CD4-positive, alpha-beta memory T cell (primary cell): ENCODE measurements around the gene NKD1. TPM values are rescaled to one million over a fixed set of nuclear protein-coding genes. Genes with fewer than 3 reads are reported as not detected.

ENCODE experiments used
- CTCF ChIA-PET: fragments of 350-600 bp; sonication (Branson Sonifier 250); formaldehyde crosslinking; loops from one replicate; lab custom pipeline; 2021; ENCODE audit warnings: inconsistent platforms; ENCODE audit not compliant: partially characterized antibody; lab: Charles Lee
- POLR2A ChIA-PET: fragments of 350-600 bp; sonication (Branson Sonifier 250); formaldehyde crosslinking; loops from one replicate; lab custom pipeline; 2021; ENCODE audit not compliant: partially characterized antibody; lab: Charles Lee
- DNase-seq, 5 donors: peaks; one replicate each; pipeline versions ENCODE4 v3.0.0 to v3.0.0-alpha.2; 2020 to 2022; ENCODE audit warnings: mixed read lengths in 1 of 5
- H3K27ac ChIP-seq: one replicate; pipeline ENCODE4 v1.7.0; 2013; ENCODE audit warnings: low read depth, low read length
- H3K27me3 ChIP-seq: 2 replicates; pipeline ENCODE4 v1.7.0; 2013; ENCODE audit warnings: mild to moderate bottlenecking, low read length, moderate library complexity; ENCODE audit not compliant: insufficient read depth
- H3K36me3 ChIP-seq: 2 replicates; pipeline ENCODE4 v1.7.0; 2013; ENCODE audit warnings: mild to moderate bottlenecking, low read length, moderate library complexity; ENCODE audit not compliant: insufficient read depth
- H3K4me1 ChIP-seq: 2 replicates; pipeline ENCODE4 v1.7.0; 2013; ENCODE audit warnings: mild to moderate bottlenecking, low read length, moderate library complexity; ENCODE audit not compliant: insufficient read depth
- H3K4me3 ChIP-seq, 2 donors: one replicate each; pipeline ENCODE4 v1.7.0; 2013; ENCODE audit warnings: low read length in 2 of 2, mild to moderate bottlenecking in 1 of 2
- H3K9me3 ChIP-seq, 2 donors: one replicate each; pipeline ENCODE4 v1.7.0; 2013; ENCODE audit warnings: low read length in 2 of 2, control low read depth in 1 of 2; ENCODE audit not compliant: control insufficient read depth in 1 of 2
- H3K27ac Mint-ChIP-seq, 7 donors: one replicate each; pipeline ENCODE4 v1.8.0; 2020 to 2021; ENCODE audit warnings: mixed read lengths in 7 of 7, mild to moderate bottlenecking in 6 of 7, inconsistent platforms in 3 of 7, moderate library complexity in 3 of 7
- H3K27me3 Mint-ChIP-seq, 2 donors: one replicate each; pipeline ENCODE4 v1.8.0; 2020 to 2021; ENCODE audit warnings: mixed read lengths in 2 of 2
- H3K36me3 Mint-ChIP-seq, 2 donors: one replicate each; pipeline ENCODE4 v1.8.0; 2020 to 2021; ENCODE audit warnings: mixed read lengths in 2 of 2, inconsistent platforms in 1 of 2, mild to moderate bottlenecking in 1 of 2
- H3K4me1 Mint-ChIP-seq, 4 donors: one replicate each; pipeline ENCODE4 v1.8.0; 2020 to 2021; ENCODE audit warnings: mixed read lengths in 4 of 4, mild to moderate bottlenecking in 1 of 4
- H3K4me3 Mint-ChIP-seq, 8 donors: one replicate each; pipeline ENCODE4 v1.8.0; 2020 to 2021; ENCODE audit warnings: mixed read lengths in 8 of 8, mild to moderate bottlenecking in 7 of 8, moderate library complexity in 6 of 8, inconsistent platforms in 3 of 8
- H3K9me3 Mint-ChIP-seq, 8 donors: one replicate each; pipeline ENCODE4 v1.8.0; 2020 to 2021; ENCODE audit warnings: mixed read lengths in 8 of 8, mild to moderate bottlenecking in 5 of 8, inconsistent platforms in 3 of 8, moderate library complexity in 1 of 8
- intact Hi-C: fragments of 100-400 bp; cut with micrococcal nuclease; formaldehyde crosslinking; loops from one replicate; pipeline ENCODE4 v1.15.1; 2023
- polyA plus RNA-seq, 2 donors: library from polyadenylated mRNA; unstranded; fragments of 300-500 nt; fragmentation: Illumina TruSeq; gene quantifications; one replicate each; pipeline ENCODE4 v1.2.3, GENCODE V29; 2021
- total RNA-seq, 2 experiments: library from RNA; stranded (reverse); gene quantifications; one replicate each; pipeline ENCODE4 v1.2.3, GENCODE V29; 2021

Gene NKD1
- total and polyA plus RNA-seq, 4 experiments from 2014 or later: 0.48 to 4.6 (median 3.8) TPM; not detected in 1

GRCh38 chr16:50542703-50543102 lies 5.5 kb upstream of the NKD1 start:
- no peaks in the 10 kb centered on the region for H3K36me3 ChIP-seq
- H3K36me3 Mint-ChIP-seq: peaks cover 0 to 5% of the 10 kb centered on the region in 2 donors
- DNase-seq: no peak
- H3K4me3 ChIP-seq: no peak overlapping the region
- no peaks in the 10 kb centered on the region for H3K27me3 ChIP-seq
- peaks cover 8 to 18% (median 11%) of the 10 kb centered on the region in 4 donors for H3K4me1 Mint-ChIP-seq
- CTCF ChIA-PET: no interaction called here
- H3K27ac ChIP-seq: no peak overlapping the region
- H3K27ac Mint-ChIP-seq: no peak overlapping the region
- H3K9me3 Mint-ChIP-seq: peaks cover 0 to 13% (median 4%) of the 10 kb centered on the region in 8 donors
- intact Hi-C loops: loop anchor here (10.0 kb wide), 1 partner anchor 328 kb away; no protein-coding TSS in a partner anchor
- POLR2A ChIA-PET: interaction anchor here (1.3 kb wide), 1 partner anchor 215 kb away, joined by 3 read pairs; no protein-coding TSS in a partner anchor
- H3K9me3 ChIP-seq: no peaks in the 10 kb centered on the region
- no peak overlapping the region for H3K4me3 Mint-ChIP-seq
- peaks cover 17% of the 10 kb centered on the region for H3K4me1 ChIP-seq
- H3K27me3 Mint-ChIP-seq: peaks cover 0 to 2% of the 10 kb centered on the region in 2 donors

DNA sequence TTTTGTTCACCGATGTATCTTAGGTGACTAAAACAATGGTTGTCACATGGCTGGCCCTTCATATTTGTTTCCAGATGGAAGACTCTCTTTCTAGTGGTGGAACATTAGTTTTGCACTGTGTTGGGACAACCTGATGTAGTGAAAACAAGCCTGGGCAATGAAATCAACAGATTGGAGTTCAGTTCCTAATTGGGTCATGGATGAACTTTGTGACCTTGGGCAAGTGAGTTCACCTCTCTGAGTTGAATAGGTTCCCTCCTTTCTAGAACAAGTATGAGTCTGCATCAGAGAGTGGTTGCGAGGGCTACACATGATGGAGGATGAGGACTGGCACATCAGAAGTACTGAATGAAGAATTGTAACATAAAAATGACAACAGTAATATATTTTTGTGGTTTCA lies 2.1 kb upstream of the NKD1 start:
- Mint-ChIP-seq H3K4me3 (peak overlapping the region in 3 of 8 donors; percentile 25 to 54 (median 37)), H3K27ac (peak overlapping the region in 5 of 7 donors; percentile 2 to 94 (median 77)), H3K36me3 (peaks cover 0 to 5% of the 10 kb centered on the region in 2 donors), H3K9me3 (peaks cover 0 to 13% (median 4%) of the 10 kb centered on the region in 8 donors), H3K4me1 (peaks cover 14 to 35% (median 25%) of the 10 kb centered on the region in 4 donors), H3K27me3 (no peaks in the 10 kb centered on the region)
- Histone ChIP-seq H3K4me3 (no peak overlapping the region), H3K9me3 (no peaks in the 10 kb centered on the region), H3K27me3 (no peaks in the 10 kb centered on the region), H3K36me3 (no peaks in the 10 kb centered on the region), H3K4me1 (peaks cover 30% of the 10 kb centered on the region), H3K27ac (no peak overlapping the region)
- ChIA-PET CTCF (no interaction called here), POLR2A (no interaction called here)
- intact Hi-C loops: loop anchor here (5.0 to 10.0 kb wide), 6 partner anchors 56 to 519 kb away; partner anchors contain the start of genes ADCY7, CNEP1R1 and TENT4B
- DNase-seq: peak in 1 of 5 donors; percentile 8

GRCh38 chr16:50547340-50548124 lies 664 bp upstream of the NKD1 start:
- peaks cover 14 to 35% (median 25%) of the 10 kb centered on the region in 4 donors for H3K4me1 Mint-ChIP-seq
- H3K27me3 Mint-ChIP-seq: no peaks in the 10 kb centered on the region
- intact Hi-C loops: loop anchor here (1.0 to 10.0 kb wide), 11 partner anchors 55 to 520 kb away; partner anchors contain the start of genes ADCY7, BRD7, CNEP1R1 and TENT4B
- H3K9me3 Mint-ChIP-seq: peaks cover 0 to 13% (median 5%) of the 10 kb centered on the region in 8 donors
- no peaks in the 10 kb centered on the region for H3K36me3 ChIP-seq
- CTCF ChIA-PET: interaction anchor here (1.1 kb wide), 1 partner anchor 259 kb away, joined by 4 read pairs; no protein-coding TSS in a partner anchor
- no peaks in the 10 kb centered on the region for H3K27me3 ChIP-seq
- POLR2A ChIA-PET: interaction anchor here (0.6 to 1.7 kb wide), 8 partner anchors 12 to 221 kb away, joined by 3 to 6 read pairs (median 4); partner anchors contain the start of gene SNX20
- peak overlapping the region; percentile 90 to 96 (median 95) for H3K27ac Mint-ChIP-seq
- H3K36me3 Mint-ChIP-seq: peaks cover 0 to 5% of the 10 kb centered on the region in 2 donors
- peaks cover 30% of the 10 kb centered on the region for H3K4me1 ChIP-seq
- H3K4me3 Mint-ChIP-seq: peak overlapping the region; percentile 81 to 89 (median 88)
- peak overlapping the region; percentile 43 for H3K27ac ChIP-seq
- DNase-seq: peak; percentile 87 to 90 (median 88)
- H3K4me3 ChIP-seq: peak overlapping the region in 1 of 2 donors; percentile 68
- no peaks in the 10 kb centered on the region for H3K9me3 ChIP-seq

DNA sequence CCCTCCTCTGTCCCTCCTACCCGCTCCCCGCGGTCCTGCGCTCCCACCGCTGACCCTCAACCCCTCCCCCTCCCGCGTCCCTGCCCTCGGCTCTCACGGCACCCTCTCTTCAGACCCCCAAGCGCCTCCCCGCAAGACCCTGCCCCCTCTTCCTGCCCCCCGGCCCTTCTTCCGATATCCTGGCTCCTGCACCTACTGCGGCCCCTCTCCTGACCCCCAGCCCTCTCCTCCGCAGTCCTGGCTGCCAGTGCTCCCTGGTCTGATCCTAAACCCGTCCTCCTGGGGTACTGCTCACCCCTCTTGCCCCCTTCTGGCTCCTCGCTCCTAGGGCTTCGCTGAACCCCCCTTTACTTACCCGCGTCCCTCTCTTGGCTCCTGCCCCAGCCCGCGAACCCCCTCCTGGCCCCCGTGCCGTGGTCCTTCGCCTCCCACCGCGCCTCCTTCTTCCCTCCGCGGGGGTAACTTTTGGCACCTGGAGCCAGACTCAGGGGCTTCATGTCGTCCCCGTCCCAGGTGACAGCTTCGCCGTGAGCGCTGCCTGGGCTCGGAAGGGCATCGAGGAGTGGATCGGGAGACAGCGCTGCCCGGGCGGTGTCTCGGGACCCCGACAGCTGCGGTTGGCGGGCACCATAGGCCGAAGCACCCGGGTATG lies 839 bp downstream of the NKD1 start:
- Mint-ChIP-seq H3K27ac (peak overlapping the region in 4 of 7 donors; percentile 35 to 84 (median 64)), H3K4me3 (peak overlapping the region; percentile 26 to 85 (median 74)), H3K9me3 (peaks cover 0 to 3% (median 0%) of the 10 kb centered on the region in 8 donors), H3K27me3 (no peaks in the 10 kb centered on the region), H3K36me3 (peaks cover 2 to 7% of the 10 kb centered on the region in 2 donors), H3K4me1 (peaks cover 14 to 37% (median 26%) of the 10 kb centered on the region in 4 donors)
- Histone ChIP-seq H3K27me3 (no peaks in the 10 kb centered on the region), H3K36me3 (no peaks in the 10 kb centered on the region), H3K4me1 (peaks cover 30% of the 10 kb centered on the region), H3K27ac (peak overlapping the region; percentile 25), H3K4me3 (peak overlapping the region in 1 of 2 donors; percentile 49), H3K9me3 (no peaks in the 10 kb centered on the region)
- POLR2A ChIA-PET: no interaction called here
- CTCF ChIA-PET: no interaction called here
- no peak for DNase-seq
- intact Hi-C loops: loop anchor here (2.0 to 10.0 kb wide), 7 partner anchors 53 to 522 kb away; partner anchors contain the start of genes ADCY7, BRD7, CNEP1R1 and TENT4B

DNA sequence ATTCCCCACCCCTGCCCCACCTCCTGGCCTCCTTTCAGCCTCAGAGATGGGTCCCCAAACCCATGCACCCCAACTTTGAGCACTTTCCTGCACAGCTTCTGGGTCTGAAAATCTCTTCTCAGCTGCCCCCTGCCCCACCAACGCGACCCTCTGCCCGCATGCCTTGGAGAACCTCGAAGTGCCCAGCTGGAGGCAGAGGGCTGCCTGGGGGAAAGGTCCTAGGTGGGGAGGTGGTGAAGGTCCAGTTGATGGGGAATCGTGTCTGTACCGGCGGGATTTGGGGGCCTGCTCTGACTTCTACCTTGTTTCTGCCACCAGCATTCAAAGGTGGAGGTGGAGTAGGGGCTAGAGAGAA lies 1.3 kb downstream of the NKD1 start:
- Mint-ChIP-seq H3K36me3 (peaks cover 4 to 9% of the 10 kb centered on the region in 2 donors), H3K9me3 (peaks cover 0 to 3% (median 0%) of the 10 kb centered on the region in 8 donors), H3K27ac (peak overlapping the region in 3 of 7 donors; percentile 17 to 80 (median 25)), H3K4me3 (peak overlapping the region; percentile 41 to 85 (median 61)), H3K4me1 (peaks cover 14 to 40% (median 26%) of the 10 kb centered on the region in 4 donors), H3K27me3 (no peaks in the 10 kb centered on the region)
- H3K36me3 ChIP-seq: no peaks in the 10 kb centered on the region
- H3K27ac ChIP-seq: no peak overlapping the region
- H3K27me3 ChIP-seq: no peaks in the 10 kb centered on the region
- H3K9me3 ChIP-seq: no peaks in the 10 kb centered on the region
- POLR2A ChIA-PET: no interaction called here
- no peak for DNase-seq
- peaks cover 30% of the 10 kb centered on the region for H3K4me1 ChIP-seq
- intact Hi-C loops: loop anchor here (2.0 to 10.0 kb wide), 7 partner anchors 53 to 522 kb away; partner anchors contain the start of genes ADCY7, BRD7, CNEP1R1 and TENT4B
- no peak overlapping the region for H3K4me3 ChIP-seq
- CTCF ChIA-PET: no interaction called here

DNA sequence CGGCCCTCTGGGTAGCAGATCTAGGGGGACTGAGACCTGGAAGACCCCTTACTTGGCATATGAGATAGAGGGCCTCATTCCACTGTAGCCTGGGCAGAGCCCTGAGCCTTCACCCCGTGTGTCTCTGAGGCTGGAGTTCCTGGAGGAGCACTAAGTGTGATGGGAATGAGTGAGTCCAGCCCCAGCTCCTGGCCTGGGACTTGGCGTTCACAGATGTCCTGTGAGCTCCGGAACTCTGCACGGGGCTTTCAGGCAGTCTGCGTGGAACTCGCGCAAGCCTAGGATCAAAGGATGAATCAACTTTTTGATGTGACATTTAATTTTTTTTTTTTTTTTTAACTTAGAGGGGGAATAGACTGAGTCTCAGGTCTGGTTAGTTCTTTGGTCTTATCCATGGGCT lies 1.8 kb downstream of the NKD1 start:
- H3K9me3 ChIP-seq: no peaks in the 10 kb centered on the region
- no peak for DNase-seq
- peaks cover 30% of the 10 kb centered on the region for H3K4me1 ChIP-seq
- no peak overlapping the region for H3K27ac ChIP-seq
- H3K9me3 Mint-ChIP-seq: peaks cover 0 to 3% (median 0%) of the 10 kb centered on the region in 8 donors
- H3K36me3 ChIP-seq: no peaks in the 10 kb centered on the region
- H3K4me3 Mint-ChIP-seq: peak overlapping the region; percentile 47 to 85 (median 67)
- peaks cover 14 to 40% (median 26%) of the 10 kb centered on the region in 4 donors for H3K4me1 Mint-ChIP-seq
- H3K4me3 ChIP-seq: no peak overlapping the region
- H3K27me3 ChIP-seq: no peaks in the 10 kb centered on the region
- ChIA-PET POLR2A (interaction anchor here (0.8 kb wide), 1 partner anchor 44 kb away, joined by 3 read pairs; no protein-coding TSS in a partner anchor), CTCF (interaction anchor here (1.7 kb wide), 1 partner anchor 256 kb away, joined by 6 read pairs; no protein-coding TSS in a partner anchor)
- H3K36me3 Mint-ChIP-seq: peaks cover 4 to 9% of the 10 kb centered on the region in 2 donors
- intact Hi-C loops: no loop called here
- H3K27me3 Mint-ChIP-seq: no peaks in the 10 kb centered on the region
- H3K27ac Mint-ChIP-seq: peak overlapping the region in 6 of 7 donors; percentile 21 to 80 (median 44)
